Tibial artery (tissue), 4 donors: ENCODE measurements around the gene KCNQ1.

Experiments
- DNase-seq, 2 donors: peaks; one replicate each; pipeline ENCODE4 v3.0.0-alpha.2; 2019
- H3K27ac ChIP-seq, 2 donors: fragments of 200-600 bp; sonication (generic) in 1 of 2; 1 replicate in 1 of 2; 2 replicates in 1 of 2; pipeline ENCODE4 v1.5.1; 2018 to 2019; ENCODE audit warnings: mild to moderate bottlenecking in 1 of 2
- H3K27me3 ChIP-seq, 2 donors: fragments of 200-600 bp; sonication (generic) in 1 of 2; one replicate each; pipeline versions ENCODE4 v1.5.1 to v1.6.0; 2016 to 2019
- H3K36me3 ChIP-seq, 3 donors: fragments of 200-600 bp; sonication (generic) in 2 of 3; one replicate each; pipeline ENCODE4 v1.5.1; 2016 to 2019; ENCODE audit warnings: mild to moderate bottlenecking in 2 of 3
- H3K4me1 ChIP-seq, 4 donors: fragments of 200-600 bp; sonication (generic) in 2 of 4; 1 replicate in 3 of 4; 2 replicates in 1 of 4; pipeline ENCODE4 v1.5.1; 2016 to 2019
- H3K4me3 ChIP-seq, 2 donors: fragments of 200-600 bp; sonication (generic) in 1 of 2; 1 replicate in 1 of 2; 2 replicates in 1 of 2; pipeline ENCODE4 v1.5.1; 2018 to 2019; ENCODE audit warnings: mild to moderate bottlenecking in 2 of 2
- H3K9me3 ChIP-seq, 3 donors: fragments of 200-600 bp; sonication (generic) in 1 of 3; one replicate each; pipeline ENCODE4 v1.5.1; 2016 to 2019
- CTCF ChIP-seq, 2 experiments: fragments of 200-600 bp in 1 of 2; fragments of 450-650 bp in 1 of 2; IDR thresholded peaks; one replicate each; pipeline ENCODE4 v1.5.1; 2017 to 2019; ENCODE audit warnings: antibody characterized with exemption in 2 of 2, mild to moderate bottlenecking in 1 of 2, moderate library complexity in 1 of 2
- intact Hi-C: fragments of 100-400 bp; cut with DNase I; formaldehyde crosslinking; loops from one replicate; pipeline ENCODE4 v1.15.0; 2023; ENCODE audit warnings: low total_unique reads

KCNQ1 gene

GRCh38 chr11:2576111-2576510 is 131.3 kb downstream of the KCNQ1 start:
- no peak for TF ChIP-seq CTCF (IDR thresholded peaks at IDR 0.05)
- intact Hi-C loops: no loop called here
- Histone ChIP-seq H3K36me3 (no peaks in the 10 kb centered on the region), H3K4me1 (peaks cover 0 to 6% (median 0%) of the 10 kb centered on the region in 4 donors), H3K4me3 (no peak overlapping the region), H3K27me3 (no peaks in the 10 kb centered on the region), H3K27ac (no peak overlapping the region), H3K9me3 (no peaks in the 10 kb centered on the region)
- peak; percentile 16 to 54 for DNase-seq

- DNase-seq: peak in 1 of 2 donors; percentile 48
- H3K27me3 ChIP-seq: no peaks in the 10 kb centered on the region
- TF ChIP-seq CTCF (IDR thresholded peaks at IDR 0.05): no peak
- H3K9me3 ChIP-seq: no peaks in the 10 kb centered on the region
- H3K27ac ChIP-seq: no peak overlapping the region
- H3K4me1 ChIP-seq: peaks cover 0 to 6% (median 0%) of the 10 kb centered on the region in 4 donors
- intact Hi-C loops: no loop called here
- H3K4me3 ChIP-seq: no peak overlapping the region
- H3K36me3 ChIP-seq: no peaks in the 10 kb centered on the region
Measured at GRCh38 chr11:2576549-2576948, 131.7 kb downstream of the KCNQ1 start.

GRCh38 chr11:2577031-2577990 is 132.5 kb downstream of the KCNQ1 start:
- intact Hi-C loops: no loop called here
- Histone ChIP-seq H3K36me3 (no peaks in the 10 kb centered on the region), H3K27me3 (no peaks in the 10 kb centered on the region), H3K27ac (no peak overlapping the region), H3K4me1 (peaks cover 0 to 6% (median 0%) of the 10 kb centered on the region in 4 donors), H3K4me3 (no peak overlapping the region), H3K9me3 (no peaks in the 10 kb centered on the region)
- DNase-seq: peak; percentile 12 to 54
- no peak for TF ChIP-seq CTCF (IDR thresholded peaks at IDR 0.05)

GRCh38 chr11:2577991-2578928 is 133.5 kb downstream of the KCNQ1 start:
- no peak for TF ChIP-seq CTCF (IDR thresholded peaks at IDR 0.05)
- no peak overlapping the region for H3K27ac ChIP-seq
- peak; percentile 18 to 59 for DNase-seq
- H3K4me1 ChIP-seq: peaks cover 0 to 6% (median 0%) of the 10 kb centered on the region in 4 donors
- H3K4me3 ChIP-seq: no peak overlapping the region
- no peaks in the 10 kb centered on the region for H3K9me3 ChIP-seq
- H3K27me3 ChIP-seq: no peaks in the 10 kb centered on the region
- intact Hi-C loops: no loop called here
- no peaks in the 10 kb centered on the region for H3K36me3 ChIP-seq

GRCh38 chr11:2578929-2579270 is 134.1 kb downstream of the KCNQ1 start:
- no peak overlapping the region for H3K27ac ChIP-seq
- DNase-seq: peak in 1 of 2 donors; percentile 35
- intact Hi-C loops: no loop called here
- H3K9me3 ChIP-seq: no peaks in the 10 kb centered on the region
- no peaks in the 10 kb centered on the region for H3K27me3 ChIP-seq
- no peaks in the 10 kb centered on the region for H3K36me3 ChIP-seq
- H3K4me3 ChIP-seq: no peak overlapping the region
- H3K4me1 ChIP-seq: peaks cover 0 to 6% (median 0%) of the 10 kb centered on the region in 4 donors
- no peak for TF ChIP-seq CTCF (IDR thresholded peaks at IDR 0.05)
